ENCODE measurements around the gene MAML2. TPM values are rescaled to one million over a fixed set of nuclear protein-coding genes. Genes with fewer than 3 reads are reported as not detected.

Gene MAML2
- 33.4 TPM for polyA plus RNA-seq (2013, experiment 1 of 2)
- 31.6 TPM for polyA plus RNA-seq (2013, experiment 2 of 2)

DNA sequence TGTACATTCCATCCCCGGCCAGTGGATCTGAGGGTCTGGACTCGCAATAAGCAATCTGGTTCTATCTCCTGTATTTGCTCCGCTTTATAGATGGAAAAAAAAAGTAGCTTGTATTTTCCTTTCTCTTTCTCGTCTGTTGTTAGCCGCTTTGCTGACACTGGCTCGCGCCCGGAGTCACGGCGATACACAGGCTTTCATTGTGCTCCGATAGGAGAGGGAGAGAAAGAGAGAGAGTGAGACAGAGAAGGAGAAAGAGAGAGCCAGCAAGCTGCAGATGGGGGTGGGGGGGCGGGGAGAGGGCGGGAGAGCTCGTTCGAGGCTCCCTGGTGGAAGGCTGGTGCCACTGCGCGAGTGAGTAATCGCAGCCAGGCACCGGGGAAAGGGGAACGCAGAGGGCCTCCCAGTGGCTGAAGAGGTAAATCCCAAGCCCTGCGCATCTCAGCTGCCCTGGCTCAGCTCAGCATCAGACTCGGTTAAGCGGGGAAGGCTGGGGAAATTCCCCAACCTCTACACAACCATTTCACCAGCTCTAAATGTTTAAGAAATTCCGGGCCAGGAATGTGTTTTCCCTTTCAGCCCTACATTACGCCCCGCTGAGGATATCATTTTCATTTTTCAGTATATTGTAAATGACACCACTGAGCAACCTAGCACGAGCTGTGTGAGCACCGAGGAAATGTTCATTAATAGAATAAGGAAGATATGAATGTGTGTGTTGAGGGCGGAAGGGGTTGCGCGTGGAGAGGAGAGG, at the start of gene MAML2:
Gene MAML2 (minus strand): TSS at position 235 of the 751 bp plus-strand sequence. CDS start 1,300 bp downstream, outside the sequence.
- H3K18ac ChIP-seq (ENCODE audit: low read depth in 1 of 2, low read length in 2 of 2) = peak within 1 kb of the TSS; percentile 72 to 94
- peak within 1 kb of the TSS; percentile 99 for H3K9ac ChIP-seq (ENCODE audit: low read length)
- no peak within 1 kb of the TSS for H3K23ac ChIP-seq (ENCODE audit: low read length in 2 of 2)
- peaks cover 2% of the 10 kb centered on the region for H3K9me3 ChIP-seq (ENCODE audit: control insufficient read depth, low read length)
- H2AK5ac ChIP-seq (ENCODE audit: low read length, severe bottlenecking) = peak within 1 kb of the TSS; percentile 39
- H2BK12ac ChIP-seq (ENCODE audit: low read length in 2 of 2) = peak within 1 kb of the TSS; percentile 73 to 98
- H3K4ac ChIP-seq (ENCODE audit: low read depth in 1 of 2, low read length in 2 of 2) = peak within 1 kb of the TSS; percentile 6 to 73
- H3K79me1 ChIP-seq (replicated peaks; ENCODE audit: low read length, poor library complexity, severe bottlenecking) = peaks cover 1% of the 10 kb centered on the region
- peak within 1 kb of the TSS; percentile 96 for H3K27ac ChIP-seq (ENCODE audit: low read length, poor library complexity, severe bottlenecking)
- H2BK120ac ChIP-seq (ENCODE audit: low read depth, low read length) = peak within 1 kb of the TSS; percentile 79
- H2BK15ac ChIP-seq (ENCODE audit: low read depth, poor library complexity, severe bottlenecking) = no peak within 1 kb of the TSS
- H2BK5ac ChIP-seq (ENCODE audit: low read depth, low read length, poor library complexity, severe bottlenecking) = peak within 1 kb of the TSS; percentile 47
- peaks cover 18% of the 10 kb centered on the region for H3K4me1 ChIP-seq (ENCODE audit: control insufficient read depth, insufficient read depth, low read depth, low read length)
- H4K91ac ChIP-seq (ENCODE audit: low read length) = no peak within 1 kb of the TSS
- no peaks in the 10 kb centered on the region for H3K27me3 ChIP-seq (ENCODE audit: control insufficient read depth in 1 of 2, insufficient read depth in 1 of 2, low read length in 2 of 2)
- peak within 1 kb of the TSS; percentile 75 for H4K8ac ChIP-seq (ENCODE audit: low read length)
- DNase-seq = peak; percentile 96
- H3K14ac ChIP-seq (ENCODE audit: low read length in 2 of 2) = no peak within 1 kb of the TSS
- peak within 1 kb of the TSS; percentile 87 for H3K4me2 ChIP-seq (ENCODE audit: low read length, poor library complexity, severe bottlenecking)
- 14% methylated on average over 30 of the region's 31 CpGs for WGBS
- no peaks in the 10 kb centered on the region for H3K36me3 ChIP-seq (ENCODE audit: control insufficient read depth in 1 of 2, insufficient read depth in 2 of 2, low read depth in 1 of 2, low read length in 2 of 2)
- no peak within 1 kb of the TSS for H2AFZ ChIP-seq (ENCODE audit: low read depth, low read length)
- peak within 1 kb of the TSS; percentile 65 to 95 for H3K4me3 ChIP-seq (ENCODE audit: insufficient read depth in 1 of 2, low read depth in 1 of 2, low read length in 2 of 2)

DNA sequence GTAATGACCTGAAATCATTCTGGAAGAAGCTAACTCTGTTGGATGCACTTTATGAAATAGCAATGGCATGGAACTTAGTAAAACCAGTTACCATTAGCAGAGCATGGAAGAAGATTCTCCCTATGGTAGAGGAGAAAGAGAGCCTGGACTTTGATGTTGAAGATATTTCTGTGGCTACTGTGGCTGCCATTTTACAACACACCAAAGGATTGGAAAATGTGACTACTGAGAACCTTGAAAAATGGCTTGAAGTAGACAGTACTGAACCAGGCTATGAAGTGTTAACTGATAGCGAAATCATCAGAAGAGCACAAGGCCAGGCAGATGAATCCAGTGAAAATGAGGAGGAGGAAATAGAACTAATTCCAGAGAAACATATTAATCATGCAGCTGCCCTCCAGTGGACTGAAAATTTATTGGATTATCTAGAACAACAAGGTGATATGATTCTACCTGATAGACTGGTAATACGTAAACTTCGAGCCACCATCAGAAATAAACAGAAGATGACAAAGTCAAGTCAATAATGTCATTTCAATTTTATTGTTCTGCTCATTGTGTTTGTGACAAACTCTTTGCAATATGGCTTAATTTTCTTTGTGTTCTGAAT, 48.8 kb upstream of the MAML2 start:
- no peak for DNase-seq
- no peak overlapping the region for H3K14ac ChIP-seq (ENCODE audit: low read length in 2 of 2)

DNA sequence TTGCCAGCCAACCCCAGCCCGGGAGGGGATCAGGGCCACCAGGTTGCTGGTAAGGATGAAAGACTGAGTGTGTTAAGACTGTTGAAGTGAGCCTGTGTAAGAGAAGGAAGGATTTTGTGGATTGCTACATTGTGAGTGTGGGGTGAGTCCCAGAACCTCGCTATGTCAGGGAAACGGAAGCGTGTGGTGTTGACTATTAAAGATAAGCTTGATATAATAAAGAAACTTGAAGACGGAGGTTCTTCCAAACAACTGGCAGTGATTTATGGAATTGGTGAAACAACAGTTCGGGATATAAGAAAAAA, 47.4 kb upstream of the MAML2 start:
- Histone ChIP-seq H3K27me3 (ENCODE audit: control insufficient read depth in 1 of 2, insufficient read depth in 1 of 2, low read length in 2 of 2) (no peaks in the 10 kb centered on the region), H4K8ac (ENCODE audit: low read length) (peak overlapping the region; percentile 94), H3K9ac (ENCODE audit: low read length) (peak overlapping the region; percentile 91), H3K4me1 (ENCODE audit: control insufficient read depth, insufficient read depth, low read depth, low read length) (no peaks in the 10 kb centered on the region), H3K4me2 (ENCODE audit: low read length, poor library complexity, severe bottlenecking) (peak overlapping the region; percentile 76), H2BK15ac (ENCODE audit: low read depth, poor library complexity, severe bottlenecking) (peak overlapping the region; percentile 23), H3K4ac (ENCODE audit: low read depth in 1 of 2, low read length in 2 of 2) (peak overlapping the region; percentile 46 to 86), H2BK12ac (ENCODE audit: low read length in 2 of 2) (no peak overlapping the region), H3K18ac (ENCODE audit: low read depth in 1 of 2, low read length in 2 of 2) (peak overlapping the region; percentile 75 to 88), H2AK5ac (ENCODE audit: low read length, severe bottlenecking) (peak overlapping the region; percentile 66), H3K36me3 (ENCODE audit: control insufficient read depth in 1 of 2, insufficient read depth in 2 of 2, low read depth in 1 of 2, low read length in 2 of 2) (peaks cover 0 to 17% of the 10 kb centered on the region in 2 experiments), H4K91ac (ENCODE audit: low read length) (peak overlapping the region; percentile 80), H3K4me3 (ENCODE audit: insufficient read depth in 1 of 2, low read depth in 1 of 2, low read length in 2 of 2) (peak overlapping the region; percentile 86 to 96), H3K14ac (ENCODE audit: low read length in 2 of 2) (peak overlapping the region; percentile 72 to 76), H3K9me3 (ENCODE audit: control insufficient read depth, low read length) (no peaks in the 10 kb centered on the region), H3K79me1 (replicated peaks; ENCODE audit: low read length, poor library complexity, severe bottlenecking) (peaks cover 9% of the 10 kb centered on the region), H2BK5ac (ENCODE audit: low read depth, low read length, poor library complexity, severe bottlenecking) (no peak overlapping the region), H2AFZ (ENCODE audit: low read depth, low read length) (no peak overlapping the region), H3K27ac (ENCODE audit: low read length, poor library complexity, severe bottlenecking) (peak overlapping the region; percentile 85), H2BK120ac (ENCODE audit: low read depth, low read length) (peak overlapping the region; percentile 8), H3K23ac (ENCODE audit: low read length in 2 of 2) (no peak overlapping the region)
- peak; percentile 59 for DNase-seq
- WGBS = 45% methylated on average over 6 of the region's 6 CpGs

More for the DNA sequence above, 48.8 kb upstream of the MAML2 start:
- Histone ChIP-seq H3K18ac (ENCODE audit: low read depth in 1 of 2, low read length in 2 of 2) (no peak overlapping the region), H3K23ac (ENCODE audit: low read length in 2 of 2) (no peak overlapping the region), H3K27me3 (ENCODE audit: control insufficient read depth in 1 of 2, insufficient read depth in 1 of 2, low read length in 2 of 2) (no peaks in the 10 kb centered on the region), H3K79me1 (replicated peaks; ENCODE audit: low read length, poor library complexity, severe bottlenecking) (peaks cover 6% of the 10 kb centered on the region), H4K8ac (ENCODE audit: low read length) (no peak overlapping the region), H3K4ac (ENCODE audit: low read depth in 1 of 2, low read length in 2 of 2) (no peak overlapping the region), H3K27ac (ENCODE audit: low read length, poor library complexity, severe bottlenecking) (no peak overlapping the region), H2BK5ac (ENCODE audit: low read depth, low read length, poor library complexity, severe bottlenecking) (no peak overlapping the region), H2BK120ac (ENCODE audit: low read depth, low read length) (no peak overlapping the region), H3K4me2 (ENCODE audit: low read length, poor library complexity, severe bottlenecking) (no peak overlapping the region), H3K36me3 (ENCODE audit: control insufficient read depth in 1 of 2, insufficient read depth in 2 of 2, low read depth in 1 of 2, low read length in 2 of 2) (peaks cover 0 to 12% of the 10 kb centered on the region in 2 experiments), H3K9me3 (ENCODE audit: control insufficient read depth, low read length) (no peaks in the 10 kb centered on the region), H3K4me3 (ENCODE audit: insufficient read depth in 1 of 2, low read depth in 1 of 2, low read length in 2 of 2) (peak overlapping the region in 1 of 2 experiments; percentile 96), H3K9ac (ENCODE audit: low read length) (peak overlapping the region; percentile 60), H2BK15ac (ENCODE audit: low read depth, poor library complexity, severe bottlenecking) (no peak overlapping the region), H3K4me1 (ENCODE audit: control insufficient read depth, insufficient read depth, low read depth, low read length) (no peaks in the 10 kb centered on the region), H4K91ac (ENCODE audit: low read length) (no peak overlapping the region), H2BK12ac (ENCODE audit: low read length in 2 of 2) (no peak overlapping the region), H2AFZ (ENCODE audit: low read depth, low read length) (no peak overlapping the region), H2AK5ac (ENCODE audit: low read length, severe bottlenecking) (no peak overlapping the region)
- WGBS = 91% methylated on average over 1 of the region's 3 CpGs

All from mesenchymal stem cell (in vitro differentiated cells and primary cell).